HG03558 (cell line): Measurements from ENCODE around the gene PTPRN2.
"Not testable (repeated sequence)": the region's sequence is repeated elsewhere in the genome, so short reads cannot be mapped to it uniquely, and the experiment has no call there.

Experiments
- ATAC-seq: cut with Tn5 transposase; IDR thresholded peaks from one replicate; pipeline ENCODE4 v1.9.1; 2021; ENCODE audit warnings: moderate number of reproducible peaks; ENCODE audit not compliant: unreplicated experiment; ENCODE audit errors: extremely low read depth

Gene PTPRN2

DNA sequence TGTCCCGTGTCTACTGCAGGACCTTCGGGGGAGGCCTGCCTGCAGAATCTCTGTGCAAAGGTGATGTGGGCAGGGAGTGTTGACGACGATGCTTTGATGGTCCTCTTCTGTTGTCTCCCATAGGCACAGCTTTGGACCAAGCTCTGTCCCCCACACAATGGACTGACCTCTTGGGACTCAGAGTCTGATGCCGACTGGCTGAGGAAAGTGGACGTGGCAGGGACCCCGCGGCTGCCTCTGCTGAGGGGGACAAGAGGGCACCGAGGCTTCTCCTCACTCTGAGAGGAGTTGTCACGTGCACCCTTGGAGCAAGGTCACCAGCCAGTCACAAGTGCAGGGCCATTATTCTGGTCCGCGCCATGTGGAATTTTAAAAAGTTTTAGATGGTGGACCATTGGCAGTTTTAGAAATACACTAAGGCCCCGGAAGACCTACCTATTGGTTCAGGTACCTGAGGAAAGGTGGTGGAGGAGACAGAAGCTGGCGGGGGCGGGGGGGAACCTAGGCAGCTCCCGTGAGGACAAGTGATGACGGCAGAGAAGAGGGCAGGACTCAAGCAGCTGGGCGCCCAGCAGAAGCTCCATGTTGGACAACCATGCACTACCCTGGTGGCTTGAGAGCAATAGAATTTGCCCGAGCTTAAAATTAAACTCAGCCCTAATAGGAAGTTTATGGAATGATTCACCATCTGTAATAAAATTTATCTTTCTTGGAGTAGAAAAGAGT, 331.4 kb downstream of the PTPRN2 start:
- ATAC-seq, result no peak

DNA sequence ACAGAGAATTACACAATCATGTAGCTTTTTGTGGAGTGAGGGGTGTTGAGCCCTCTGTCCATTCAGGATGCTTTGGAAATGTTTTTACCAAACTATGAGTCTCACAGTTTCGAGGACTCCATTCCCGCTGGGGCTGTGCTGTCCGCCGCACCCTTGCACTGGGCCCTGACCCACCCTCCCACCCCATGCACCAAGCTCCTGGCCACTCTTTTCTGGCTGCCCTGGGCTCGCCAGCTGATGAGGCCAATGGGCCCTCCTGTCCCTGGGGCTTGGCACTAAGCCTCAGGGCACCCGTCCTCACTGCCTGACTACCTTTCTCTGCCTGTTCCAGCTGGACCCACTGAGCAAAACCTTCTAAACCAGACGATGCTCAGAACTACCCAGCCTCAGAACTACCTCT, 332.1 kb downstream of the PTPRN2 start:
- no peak for ATAC-seq

DNA sequence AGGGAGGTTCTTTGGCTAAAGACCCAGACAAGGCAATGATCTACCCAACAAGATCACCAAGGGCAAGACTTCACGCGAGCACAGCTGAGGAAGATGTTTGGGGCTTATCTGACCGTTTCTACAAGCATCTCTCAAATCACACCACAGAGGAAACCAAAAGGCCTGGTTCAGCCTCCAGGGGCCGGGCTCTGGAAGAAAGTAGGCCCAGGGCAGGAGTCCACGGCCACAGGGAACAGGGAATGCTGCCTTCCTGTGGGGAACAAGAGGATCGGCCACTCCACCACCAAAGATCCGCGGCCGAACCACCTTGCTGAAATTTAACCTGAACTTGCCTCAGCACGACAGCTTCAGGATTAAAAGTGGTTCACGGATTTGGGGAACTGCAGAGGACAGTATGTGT, 332.5 kb downstream of the PTPRN2 start:
- no peak for ATAC-seq

DNA sequence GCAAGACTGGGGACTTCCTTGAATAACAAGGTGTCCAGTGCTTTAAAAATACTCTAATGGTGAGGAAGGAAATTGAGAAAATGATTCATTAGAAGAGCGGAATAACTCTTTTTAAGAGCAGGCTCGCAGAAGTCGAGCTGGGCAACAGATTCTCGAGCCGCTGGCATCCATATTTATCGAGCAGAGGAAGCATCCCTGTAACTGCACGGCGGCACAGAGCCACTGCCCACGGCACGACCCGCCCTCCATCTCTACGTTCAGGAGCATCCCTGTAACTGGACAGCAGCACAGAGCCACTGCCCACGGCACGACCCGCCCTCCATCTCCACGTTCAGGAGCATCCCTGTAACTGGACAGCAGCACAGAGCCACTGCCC, 334.0 kb downstream of the PTPRN2 start:
- not testable (repeated sequence) for ATAC-seq

DNA sequence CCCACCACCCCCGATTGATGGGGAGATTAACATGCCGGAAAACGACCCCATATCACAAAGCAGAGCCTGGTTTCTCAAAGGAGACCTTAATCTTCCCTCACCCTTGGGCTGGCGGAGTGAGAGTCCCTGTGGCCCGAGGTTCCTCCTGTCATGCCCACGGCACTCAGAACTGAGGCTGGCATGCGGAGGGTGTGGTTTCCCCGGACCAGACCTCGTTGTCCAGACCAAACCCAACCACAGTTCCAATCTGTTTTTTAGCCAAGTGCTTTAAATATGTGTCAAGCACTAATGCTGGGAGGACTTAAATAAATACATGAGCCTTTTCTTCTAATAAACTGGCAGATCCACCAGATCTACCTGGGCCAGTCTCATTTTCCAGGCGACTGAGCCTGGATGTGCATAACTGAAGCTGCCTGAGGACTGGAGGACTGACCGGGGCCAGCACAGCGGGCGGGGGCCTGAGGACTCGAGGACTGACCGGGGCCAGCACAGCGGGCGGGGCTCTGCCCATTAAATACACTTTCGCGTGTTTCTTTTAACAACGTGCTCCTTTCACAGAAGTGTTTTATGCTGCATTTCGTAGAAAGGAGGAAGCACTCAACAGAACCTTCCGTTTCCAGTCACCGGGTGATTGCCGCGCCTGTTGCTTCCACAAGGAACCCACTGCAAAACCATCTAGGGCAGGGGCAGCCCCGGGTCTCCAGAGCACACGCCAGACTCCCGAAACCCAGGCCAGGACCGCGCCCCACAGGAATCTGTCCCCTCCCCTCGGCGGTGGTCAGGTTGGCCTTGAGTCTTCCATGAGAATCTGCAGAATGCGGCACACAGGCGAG, 334.6 kb downstream of the PTPRN2 start:
- no peak for ATAC-seq

DNA sequence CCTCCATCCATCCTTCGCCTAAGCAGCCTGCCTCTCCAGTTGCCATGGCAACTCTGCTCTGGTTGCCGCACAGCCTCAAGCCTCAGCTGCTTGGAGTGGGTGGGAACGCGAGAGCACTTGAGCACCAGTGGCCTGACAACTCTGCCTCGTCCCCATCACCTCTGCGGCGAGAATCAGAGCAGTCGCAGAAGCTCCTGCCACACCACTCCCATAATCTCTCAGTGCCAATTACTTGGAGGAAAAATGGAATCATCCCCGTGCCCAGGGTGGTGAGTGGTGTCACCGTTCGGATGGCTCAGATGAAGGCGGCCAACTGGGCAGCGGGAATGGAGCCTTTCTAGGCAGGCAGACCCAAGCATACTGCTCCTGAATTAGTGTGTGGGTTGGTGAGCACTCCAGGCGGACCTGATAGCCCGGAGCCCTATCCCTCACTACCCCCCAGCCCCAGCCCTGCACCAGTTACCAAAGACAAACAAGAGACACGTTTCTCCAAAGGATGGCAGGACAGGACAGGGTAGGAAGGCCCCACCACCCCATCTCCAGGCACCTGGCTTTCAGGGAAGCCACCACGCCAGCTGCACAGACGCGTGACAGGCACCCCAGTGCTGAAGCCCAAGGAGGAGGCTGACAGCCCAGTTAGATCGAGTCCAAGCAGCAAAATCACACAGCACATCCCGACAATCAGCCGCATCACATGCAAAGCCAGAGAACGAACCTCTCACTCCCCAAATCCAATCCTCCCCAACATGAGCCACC, 335.4 kb downstream of the PTPRN2 start:
- no peak for ATAC-seq

DNA sequence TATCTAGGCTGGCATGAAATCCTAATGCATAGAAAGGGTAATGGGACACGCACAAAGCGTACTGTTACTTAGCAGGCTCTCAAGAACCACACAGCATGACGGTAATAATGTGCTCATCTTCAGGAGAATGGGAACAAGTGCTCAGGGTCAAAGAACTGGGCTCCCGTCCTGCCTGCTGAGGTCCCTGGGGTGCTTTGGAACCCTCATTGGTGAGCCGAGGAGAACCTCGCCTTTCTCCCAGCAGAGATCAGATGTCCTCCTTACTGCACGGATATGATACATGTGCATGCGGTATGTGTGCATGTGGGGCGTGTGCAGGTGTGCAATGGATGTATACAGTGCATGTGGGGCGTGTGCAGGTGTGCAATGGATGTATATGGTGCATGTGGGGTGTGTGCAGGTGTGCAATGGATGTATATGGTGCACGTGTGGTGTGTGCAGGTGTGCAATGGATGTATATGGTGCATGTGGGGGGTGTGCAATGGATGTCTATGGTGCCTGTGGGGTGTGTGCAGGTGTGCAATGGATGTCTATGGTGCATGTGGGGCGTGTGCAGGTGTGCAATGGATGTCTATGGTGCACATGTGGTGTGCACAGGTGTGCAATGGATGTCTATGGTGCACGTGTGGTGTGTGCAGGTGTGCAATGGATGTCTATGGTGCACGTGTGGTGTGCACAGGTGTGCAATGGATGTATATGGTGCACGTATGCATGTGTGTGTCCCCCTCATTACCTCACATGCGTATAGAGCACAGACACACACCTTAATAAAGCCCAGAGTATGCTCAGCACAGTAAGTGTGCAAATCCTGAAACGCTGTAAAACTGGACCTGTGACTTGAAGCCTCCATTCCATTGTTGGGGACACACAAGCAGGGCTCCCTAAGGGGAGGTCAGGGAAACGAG, 336.3 kb downstream of the PTPRN2 start:
- no peak for ATAC-seq

DNA sequence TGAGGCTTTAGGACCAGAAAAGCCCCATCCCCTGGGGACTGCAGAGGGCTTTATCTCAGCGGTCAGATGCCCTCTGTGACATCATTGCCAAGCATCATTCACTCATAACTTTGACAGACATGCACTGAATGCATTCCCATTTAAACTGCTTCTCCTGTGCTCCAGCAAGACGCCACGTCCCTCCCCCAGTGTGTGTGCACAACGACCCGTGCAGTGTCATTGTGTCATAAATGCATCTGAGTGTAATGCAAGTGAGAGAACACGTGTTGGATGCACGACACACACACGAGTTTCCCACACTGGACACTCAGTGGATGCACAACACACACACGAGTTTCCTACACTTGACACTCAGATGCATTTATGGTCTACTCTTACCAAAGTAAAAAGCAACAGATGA, 337.9 kb downstream of the PTPRN2 start:
- no peak for ATAC-seq

DNA sequence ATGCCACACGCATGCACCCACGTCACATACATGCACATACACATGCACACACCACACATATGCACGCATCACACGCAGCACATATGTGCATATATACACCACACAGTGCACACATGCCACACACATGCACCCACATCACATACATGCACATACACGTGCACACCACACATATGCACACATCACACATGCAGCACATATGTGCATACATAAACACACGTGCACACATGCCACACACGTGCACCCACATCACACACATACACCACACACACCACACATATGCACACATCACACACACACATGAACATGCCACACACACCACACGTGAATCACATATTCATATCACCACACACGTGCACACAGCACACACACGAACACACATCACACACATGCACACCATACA, 338.8 kb downstream of the PTPRN2 start:
- no peak for ATAC-seq

DNA sequence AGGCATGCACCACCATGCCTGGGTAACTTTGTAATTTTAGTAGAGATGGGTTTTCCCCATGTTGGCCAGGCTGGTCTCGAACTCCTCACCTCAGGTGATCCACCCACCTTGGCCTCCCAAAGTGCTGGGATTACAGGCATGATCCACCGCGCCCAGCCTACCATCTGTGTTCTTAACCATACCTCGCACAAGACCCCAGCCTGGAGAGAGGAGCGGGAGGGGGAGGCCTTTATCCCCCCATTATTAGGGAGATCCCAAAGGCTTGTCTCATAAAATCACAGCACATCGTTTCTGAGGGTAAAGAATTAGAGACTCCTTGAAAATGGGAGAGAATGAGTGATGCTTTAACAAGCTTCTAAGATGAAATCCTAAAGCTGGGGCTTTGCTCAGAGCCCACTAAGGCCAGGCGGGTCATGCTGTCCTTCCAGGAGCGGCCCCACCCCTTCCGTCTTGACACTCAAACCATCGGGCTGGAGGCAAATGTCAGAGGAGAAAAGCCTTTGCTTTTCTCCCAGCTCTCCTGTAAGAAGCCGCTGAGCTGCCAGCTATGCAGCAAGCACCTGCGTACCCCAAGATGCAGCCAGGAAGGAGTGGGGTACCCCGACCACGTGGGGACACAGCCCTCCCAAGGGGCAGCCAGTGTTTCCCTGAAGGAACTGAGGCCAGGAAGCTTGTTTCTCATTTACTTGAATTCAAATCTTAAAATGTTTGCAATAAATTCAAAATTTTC, 339.7 kb downstream of the PTPRN2 start:
- no peak for ATAC-seq

DNA sequence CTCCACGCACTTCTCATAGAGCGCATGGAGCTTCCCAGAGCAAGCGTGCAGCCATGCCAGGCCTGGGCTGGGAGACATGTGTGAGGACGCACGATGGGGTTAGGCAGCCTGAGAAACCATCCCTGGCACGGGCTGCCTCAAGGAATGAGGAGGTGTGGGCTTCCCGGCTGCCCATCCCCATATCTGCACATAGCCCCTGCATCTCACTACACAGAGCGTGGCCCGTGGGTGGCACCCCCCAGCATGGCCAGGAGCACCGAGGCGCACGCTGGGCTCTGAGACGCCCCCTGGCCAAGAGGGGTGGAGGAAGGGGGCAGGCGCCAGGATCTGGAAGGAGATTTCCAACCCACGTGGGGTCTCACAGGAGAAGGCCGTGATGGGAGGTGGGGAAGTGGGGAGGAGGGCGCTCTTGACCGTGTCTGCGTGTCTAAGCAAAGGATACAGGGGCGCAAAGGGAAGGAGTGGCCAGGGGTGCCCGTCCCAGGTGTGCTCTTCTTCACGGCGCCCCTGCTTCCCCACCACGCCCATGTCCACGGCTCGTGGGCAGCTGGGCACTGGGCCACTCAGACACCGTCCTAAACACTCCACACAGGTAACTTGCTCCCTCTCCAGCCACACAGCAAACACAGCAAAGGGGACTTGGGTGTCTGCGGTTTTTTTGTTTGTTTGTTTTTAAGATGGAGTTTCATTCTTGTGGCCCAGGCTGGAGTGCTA, 340.5 kb downstream of the PTPRN2 start:
- ATAC-seq, result no peak

DNA sequence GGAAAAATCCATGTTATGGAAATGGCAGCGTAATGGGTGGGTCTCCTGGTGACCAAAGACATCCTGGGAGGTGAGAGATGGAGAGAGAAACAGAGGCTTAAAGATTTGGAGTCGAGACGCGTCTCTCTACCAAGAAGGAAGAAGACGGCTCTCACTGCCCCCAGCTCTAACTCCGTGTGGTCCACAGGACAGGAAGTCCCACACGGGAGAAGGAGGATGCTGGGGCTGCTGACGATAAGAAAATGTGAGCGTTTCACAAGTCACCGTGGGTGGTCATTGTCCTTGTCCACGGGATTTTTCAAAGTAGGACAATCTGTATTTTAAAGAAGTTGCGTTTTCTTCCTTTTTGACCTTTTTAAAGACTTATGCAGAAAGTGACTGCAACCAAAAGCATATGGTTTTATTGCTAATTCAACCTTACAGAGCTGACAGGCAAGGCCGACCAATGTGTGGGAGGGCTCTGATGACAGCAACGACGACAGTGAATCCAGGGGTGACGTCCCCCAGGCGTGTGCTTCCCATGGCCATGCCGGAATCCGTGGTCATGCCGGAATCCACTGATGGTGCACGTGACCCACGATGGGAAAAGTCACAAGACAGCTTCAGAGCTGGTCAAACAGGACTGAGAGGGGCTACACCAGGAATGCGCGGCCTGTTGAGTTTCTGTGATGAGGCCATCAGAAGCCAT, 341.2 kb downstream of the PTPRN2 start:
- no peak for ATAC-seq

DNA sequence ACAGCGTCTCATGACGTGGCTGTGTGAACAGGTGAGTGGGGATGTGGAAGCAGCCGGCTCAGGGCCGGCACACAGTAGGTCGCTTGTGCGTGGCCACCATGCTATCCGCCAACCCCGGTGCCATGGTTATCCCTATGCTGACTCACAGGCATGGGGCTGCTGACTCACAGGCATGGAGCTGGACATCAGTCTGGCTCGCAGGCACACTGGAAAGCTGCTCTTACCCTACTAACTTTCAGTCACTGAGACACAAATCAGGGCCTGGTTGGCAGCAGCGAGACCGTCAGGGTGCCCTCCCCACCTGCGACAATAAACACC, 341.9 kb downstream of the PTPRN2 start:
- ATAC-seq, result no peak

DNA sequence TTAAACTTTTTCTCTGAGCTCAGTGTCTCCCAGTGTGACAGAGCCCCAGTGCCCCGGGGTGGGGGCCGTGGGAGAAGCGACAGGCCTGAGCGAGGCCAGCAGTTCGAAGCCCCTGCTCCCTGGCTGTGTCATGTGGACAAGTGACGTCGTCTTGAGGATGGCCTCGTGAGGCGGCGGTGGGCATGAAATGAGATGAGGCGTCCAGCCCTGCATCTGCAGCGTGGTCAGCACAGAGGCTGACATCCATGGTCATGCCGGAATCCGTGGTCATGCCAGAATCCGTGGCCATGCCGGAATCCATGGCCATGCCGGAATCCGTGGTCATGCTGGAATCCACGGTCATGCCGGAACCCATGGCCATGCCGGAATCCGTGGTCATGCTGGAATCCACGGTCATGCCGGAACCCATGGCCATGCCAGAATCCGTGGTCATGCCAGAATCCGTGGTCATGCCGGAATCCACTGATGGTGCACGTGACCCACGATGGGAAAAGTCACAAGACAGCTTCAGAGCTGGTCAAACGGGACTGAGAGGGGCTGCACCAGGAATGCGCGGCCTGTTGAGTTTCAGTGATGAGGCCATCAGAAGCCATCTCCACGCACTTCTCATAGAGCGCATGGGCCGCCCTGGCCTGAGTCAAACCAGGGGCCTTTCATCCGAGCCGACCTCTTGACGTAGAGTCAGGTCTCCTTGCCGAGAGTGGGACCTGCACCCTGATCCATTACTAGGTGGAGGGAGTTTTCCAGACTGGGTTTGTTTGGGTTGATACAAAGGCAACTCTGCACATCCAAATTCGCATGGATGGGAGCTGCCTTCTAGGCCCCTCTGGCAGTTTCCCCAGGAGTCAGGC, 342.5 kb downstream of the PTPRN2 start:
- no peak for ATAC-seq

DNA sequence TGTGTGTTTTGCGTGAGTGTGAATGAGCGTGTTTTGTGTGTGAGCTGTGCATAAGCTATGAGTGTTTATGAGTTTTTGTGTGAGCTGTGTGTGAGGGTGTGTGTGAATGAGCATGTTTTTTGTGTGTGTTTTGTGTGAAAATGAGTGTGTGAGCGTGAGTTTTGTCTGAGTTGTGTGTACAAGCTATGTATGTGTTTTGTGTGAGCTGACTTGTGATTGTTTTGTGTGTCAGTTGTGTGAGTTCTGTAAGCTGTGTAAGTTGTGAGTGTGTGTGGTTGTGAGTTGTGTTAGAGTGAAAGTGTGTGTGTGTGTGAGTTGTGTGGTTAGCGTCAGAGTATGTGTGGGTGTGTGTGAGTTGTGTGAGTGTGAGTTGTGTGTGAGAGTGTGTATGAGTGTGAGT, 343.2 kb downstream of the PTPRN2 start:
- ATAC-seq, result no peak

DNA sequence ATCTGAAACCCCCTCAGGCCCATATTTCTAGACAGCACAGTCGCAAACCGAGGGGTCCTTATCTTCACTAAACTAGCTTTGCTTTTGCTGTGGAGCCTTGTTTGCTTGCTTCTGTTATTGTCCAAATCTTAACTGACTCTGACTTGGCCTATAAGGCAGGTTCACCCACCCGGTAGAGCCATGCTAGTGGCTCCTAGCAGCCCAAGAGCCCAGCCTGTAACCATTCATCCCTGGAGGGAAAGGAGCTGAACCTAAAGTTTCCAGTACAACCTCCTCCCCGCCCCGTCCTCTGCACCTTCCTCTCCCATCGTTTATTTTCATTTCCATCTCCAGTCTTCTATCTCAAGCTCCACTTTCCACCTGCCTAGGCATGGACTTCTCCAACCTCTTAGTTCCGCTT, 345.7 kb downstream of the PTPRN2 start:
- ATAC-seq, result no peak

DNA sequence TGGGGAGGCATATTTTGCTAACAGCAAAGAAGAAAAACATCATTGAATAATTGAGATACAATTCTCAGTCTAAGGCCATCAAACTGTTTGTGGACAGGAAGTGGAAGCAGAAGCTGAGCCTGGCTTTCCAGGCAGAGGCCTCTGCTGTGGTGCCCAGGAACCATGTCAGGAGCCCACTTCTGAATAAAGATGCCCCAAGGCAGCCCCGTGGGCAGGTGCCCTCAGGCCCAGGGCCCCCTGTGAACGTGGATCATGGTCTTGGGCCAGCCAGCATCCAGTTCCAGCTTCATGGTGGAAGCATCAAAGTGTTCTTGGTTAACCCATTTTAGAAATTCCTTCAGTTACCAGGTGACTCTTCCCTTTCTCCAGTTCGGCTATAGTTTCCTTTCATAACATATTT, 346.8 kb downstream of the PTPRN2 start:
- ATAC-seq, result no peak
